Measurements from ENCODE around the gene C1orf116.

DNA sequence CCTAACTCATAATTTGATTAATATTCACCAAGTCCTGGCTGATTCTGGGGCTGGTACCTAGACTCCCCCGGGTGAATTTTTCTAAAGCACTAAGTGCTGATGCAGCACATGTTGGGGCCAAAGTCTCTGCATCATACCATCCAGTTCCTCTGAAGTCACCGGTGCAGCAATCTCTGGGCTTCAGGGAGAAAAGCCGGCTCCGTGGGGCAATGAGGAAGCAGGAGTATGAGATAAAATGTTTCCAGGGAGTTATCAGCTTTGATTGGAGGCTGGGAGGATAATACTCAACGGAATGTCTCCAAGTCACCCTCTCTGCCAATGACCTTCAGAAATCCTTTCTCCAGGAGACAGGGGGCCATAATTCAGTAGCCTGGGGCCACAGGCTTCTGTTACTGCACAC lies 63.5 kb downstream of the C1orf116 start:
- TF ChIP-seq, protein P1, sequence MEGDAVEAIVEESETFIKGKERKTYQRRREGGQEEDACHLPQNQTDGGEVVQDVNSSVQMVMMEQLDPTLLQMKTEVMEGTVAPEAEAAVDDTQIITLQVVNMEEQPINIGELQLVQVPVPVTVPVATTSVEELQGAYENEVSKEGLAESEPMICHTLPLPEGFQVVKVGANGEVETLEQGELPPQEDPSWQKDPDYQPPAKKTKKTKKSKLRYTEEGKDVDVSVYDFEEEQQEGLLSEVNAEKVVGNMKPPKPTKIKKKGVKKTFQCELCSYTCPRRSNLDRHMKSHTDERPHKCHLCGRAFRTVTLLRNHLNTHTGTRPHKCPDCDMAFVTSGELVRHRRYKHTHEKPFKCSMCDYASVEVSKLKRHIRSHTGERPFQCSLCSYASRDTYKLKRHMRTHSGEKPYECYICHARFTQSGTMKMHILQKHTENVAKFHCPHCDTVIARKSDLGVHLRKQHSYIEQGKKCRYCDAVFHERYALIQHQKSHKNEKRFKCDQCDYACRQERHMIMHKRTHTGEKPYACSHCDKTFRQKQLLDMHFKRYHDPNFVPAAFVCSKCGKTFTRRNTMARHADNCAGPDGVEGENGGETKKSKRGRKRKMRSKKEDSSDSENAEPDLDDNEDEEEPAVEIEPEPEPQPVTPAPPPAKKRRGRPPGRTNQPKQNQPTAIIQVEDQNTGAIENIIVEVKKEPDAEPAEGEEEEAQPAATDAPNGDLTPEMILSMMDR (IDR thresholded peaks at IDR 0.05), result no peak
- no peak for TF ChIP-seq POLR2A (IDR thresholded peaks at IDR 0.05)
